Measurements from ENCODE around the gene PLEKHH1. TPM values are rescaled to one million over a fixed set of nuclear protein-coding genes. Genes with fewer than 3 reads are reported as not detected.
A peak's percentile ranks its signal among the peaks of the same experiment; 100 is the strongest.

PLEKHH1 gene
- 10 to 100 TPM in 2 of 6 donors, 1 to 10 TPM in 3, under 1 TPM in 1; 0.46 to 25.1 (median 4.4) TPM for total RNA-seq

- DNase-seq: peak; percentile 81 to 91
- Histone ChIP-seq H3K4me3 (peak within 1 kb of the TSS; percentile 62 to 86 (median 80)), H3K27ac (peak within 1 kb of the TSS in 1 of 4 donors; percentile 72), H3K9me3 (no peaks in the 10 kb centered on the region), H3K27me3 (peaks cover 0 to 11% (median 0%) of the 10 kb centered on the region in 4 donors), H3K36me3 (no peaks in the 10 kb centered on the region), H3K4me1 (peaks cover 12 to 19% (median 16%) of the 10 kb centered on the region in 4 donors)
- TF ChIP-seq POLR2AphosphoS5 (IDR thresholded peaks at IDR 0.05): no peak
- TF ChIP-seq CTCF (IDR thresholded peaks at IDR 0.05): no peak
- no peak for TF ChIP-seq EP300 (IDR thresholded peaks at IDR 0.05)
- peak in 1 of 4 donors; percentile 68 for TF ChIP-seq POLR2A (IDR thresholded peaks at IDR 0.05)
- 4% methylated on average over 26 to 27 of the region's 86 CpGs for WGBS, 2 donors
- ATAC-seq (ENCODE audit: low FRiP score in 2 of 2): peak; percentile 78 to 96
Measured at GRCh38 chr14:67532998-67533753, at the start of gene PLEKHH1. TSS of gene PLEKHH1 (plus strand) at chr14:67533290. CDS start at chr14:67541868, 8,578 bp downstream.

DNA sequence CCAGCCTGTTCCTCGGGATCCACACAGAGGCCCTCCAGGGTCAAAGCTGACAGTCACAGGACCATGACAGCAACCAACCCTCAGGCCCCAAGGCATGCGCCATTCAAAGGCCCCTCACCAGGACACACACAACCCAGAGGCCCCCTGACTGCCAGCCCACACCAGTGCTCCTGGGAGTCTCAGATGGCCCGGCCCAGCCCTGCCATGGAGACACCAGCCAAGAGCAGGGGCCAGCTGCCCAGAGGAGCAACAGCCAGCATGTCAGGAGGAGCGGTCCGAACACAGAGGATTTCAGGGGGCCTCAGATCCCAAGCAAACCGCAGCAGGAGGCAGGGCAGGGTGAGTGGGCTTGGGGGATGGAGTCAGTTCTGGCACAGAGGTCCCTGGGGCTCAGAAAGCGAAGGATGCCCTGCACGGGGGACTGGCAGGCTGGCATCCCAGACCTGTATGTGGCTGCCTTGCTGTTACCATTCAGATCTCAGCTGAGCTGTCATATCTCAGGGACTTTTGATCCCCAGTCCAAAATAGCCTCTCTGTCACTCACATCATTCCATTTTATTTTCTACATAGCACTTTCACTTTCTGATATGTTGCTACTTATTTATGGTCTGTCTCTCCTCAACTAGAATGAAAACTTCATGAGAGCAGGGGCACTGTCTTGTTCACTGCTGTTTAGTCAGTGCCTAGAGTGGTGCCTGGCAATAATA is 49.4 kb upstream of the PLEKHH1 start:
- H3K27ac ChIP-seq: no peak overlapping the region
- no peaks in the 10 kb centered on the region for H3K9me3 ChIP-seq
- TF ChIP-seq POLR2A (IDR thresholded peaks at IDR 0.05): no peak
- TF ChIP-seq EP300 (IDR thresholded peaks at IDR 0.05): no peak
- TF ChIP-seq POLR2AphosphoS5 (IDR thresholded peaks at IDR 0.05): no peak
- TF ChIP-seq CTCF (IDR thresholded peaks at IDR 0.05): no peak
- peaks cover 4 to 10% (median 7%) of the 10 kb centered on the region in 4 donors for H3K4me1 ChIP-seq
- H3K27me3 ChIP-seq: no peaks in the 10 kb centered on the region
- H3K36me3 ChIP-seq: peaks cover 0 to 3% (median 0%) of the 10 kb centered on the region in 4 donors
- DNase-seq: peak in 1 of 2 donors; percentile 64
- 96 to 100% methylated on average over 2 to 8 of the region's 8 CpGs for WGBS, 2 donors
- no peak overlapping the region for H3K4me3 ChIP-seq
- ATAC-seq (ENCODE audit: low FRiP score in 2 of 2): no peak

- no peaks in the 10 kb centered on the region for H3K27me3 ChIP-seq
- ATAC-seq (ENCODE audit: low FRiP score in 2 of 2): no peak
- 66 to 73% methylated on average over 3 to 4 of the region's 4 CpGs for WGBS, 2 donors
- H3K27ac ChIP-seq: no peak overlapping the region
- TF ChIP-seq CTCF (IDR thresholded peaks at IDR 0.05) (no peak), POLR2AphosphoS5 (IDR thresholded peaks at IDR 0.05) (no peak), POLR2A (IDR thresholded peaks at IDR 0.05) (no peak), EP300 (IDR thresholded peaks at IDR 0.05) (no peak)
- peaks cover 4 to 17% (median 9%) of the 10 kb centered on the region in 4 donors for H3K4me1 ChIP-seq
- peaks cover 0 to 3% (median 0%) of the 10 kb centered on the region in 4 donors for H3K36me3 ChIP-seq
- no peak overlapping the region for H3K4me3 ChIP-seq
- DNase-seq: no peak
- no peaks in the 10 kb centered on the region for H3K9me3 ChIP-seq
Measured at GRCh38 chr14:67485501-67486095, 47.5 kb upstream of the PLEKHH1 start.

GRCh38 chr14:67486890-67487289 is 46.2 kb upstream of the PLEKHH1 start:
- TF ChIP-seq CTCF (IDR thresholded peaks at IDR 0.05) (no peak), EP300 (IDR thresholded peaks at IDR 0.05) (no peak), POLR2AphosphoS5 (IDR thresholded peaks at IDR 0.05) (no peak), POLR2A (IDR thresholded peaks at IDR 0.05) (no peak)
- ATAC-seq (ENCODE audit: low FRiP score in 2 of 2): no peak
- H3K27me3 ChIP-seq: no peaks in the 10 kb centered on the region
- no peaks in the 10 kb centered on the region for H3K9me3 ChIP-seq
- peaks cover 4 to 17% (median 9%) of the 10 kb centered on the region in 4 donors for H3K4me1 ChIP-seq
- no peak for DNase-seq
- no peak overlapping the region for H3K4me3 ChIP-seq
- H3K27ac ChIP-seq: no peak overlapping the region
- peaks cover 0 to 3% (median 0%) of the 10 kb centered on the region in 4 donors for H3K36me3 ChIP-seq
- WGBS, 2 donors: 97% methylated on average over 4 of the region's 4 CpGs; no CpG with 5 or more reads in 1 of the 2 donors
